ENCODE results near the gene ASCC3.
"Not testable (repeated sequence)": the region's sequence is repeated elsewhere in the genome, so short reads cannot be mapped to it uniquely, and the experiment has no call there.

DNA sequence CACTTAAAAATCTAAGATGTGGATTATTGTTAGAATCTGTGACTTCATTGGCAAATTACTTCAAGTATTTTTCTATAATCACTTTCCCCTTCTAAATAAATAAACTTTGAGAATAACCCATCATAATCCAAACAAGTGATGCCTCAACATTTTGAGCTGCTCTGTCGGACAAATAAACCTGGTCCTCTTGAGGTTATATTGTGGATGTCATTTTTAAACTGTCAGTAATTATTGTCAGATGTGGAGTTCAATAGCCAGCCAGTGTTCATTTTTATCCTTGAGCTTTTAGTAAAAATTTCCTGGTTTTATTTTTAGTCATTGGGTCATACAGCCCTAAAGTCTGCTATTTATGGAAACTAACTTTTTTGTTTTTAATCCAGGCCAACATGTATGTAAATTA is 9.5 kb upstream of the ASCC3 start:
- TF ChIP-seq, protein P1, sequence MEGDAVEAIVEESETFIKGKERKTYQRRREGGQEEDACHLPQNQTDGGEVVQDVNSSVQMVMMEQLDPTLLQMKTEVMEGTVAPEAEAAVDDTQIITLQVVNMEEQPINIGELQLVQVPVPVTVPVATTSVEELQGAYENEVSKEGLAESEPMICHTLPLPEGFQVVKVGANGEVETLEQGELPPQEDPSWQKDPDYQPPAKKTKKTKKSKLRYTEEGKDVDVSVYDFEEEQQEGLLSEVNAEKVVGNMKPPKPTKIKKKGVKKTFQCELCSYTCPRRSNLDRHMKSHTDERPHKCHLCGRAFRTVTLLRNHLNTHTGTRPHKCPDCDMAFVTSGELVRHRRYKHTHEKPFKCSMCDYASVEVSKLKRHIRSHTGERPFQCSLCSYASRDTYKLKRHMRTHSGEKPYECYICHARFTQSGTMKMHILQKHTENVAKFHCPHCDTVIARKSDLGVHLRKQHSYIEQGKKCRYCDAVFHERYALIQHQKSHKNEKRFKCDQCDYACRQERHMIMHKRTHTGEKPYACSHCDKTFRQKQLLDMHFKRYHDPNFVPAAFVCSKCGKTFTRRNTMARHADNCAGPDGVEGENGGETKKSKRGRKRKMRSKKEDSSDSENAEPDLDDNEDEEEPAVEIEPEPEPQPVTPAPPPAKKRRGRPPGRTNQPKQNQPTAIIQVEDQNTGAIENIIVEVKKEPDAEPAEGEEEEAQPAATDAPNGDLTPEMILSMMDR (IDR thresholded peaks at IDR 0.05; ENCODE audit: low read depth, low read length, poor library complexity, severe bottlenecking), result not testable (repeated sequence)
- not testable (repeated sequence) for TF ChIP-seq EZH2phosphoT487 (IDR thresholded peaks at IDR 0.05; ENCODE audit: borderline replicate concordance, low read length)

Data from DOHH2 (cell line).